HG02642 (cell line): Measurements from ENCODE around the gene ASTN2.

Experiments used
- ATAC-seq: cut with Tn5 transposase; IDR thresholded peaks from one replicate; pipeline ENCODE4 v1.9.1; 2021; ENCODE audit warnings: mild to moderate bottlenecking; ENCODE audit not compliant: unreplicated experiment, poor library complexity

Gene ASTN2

DNA sequence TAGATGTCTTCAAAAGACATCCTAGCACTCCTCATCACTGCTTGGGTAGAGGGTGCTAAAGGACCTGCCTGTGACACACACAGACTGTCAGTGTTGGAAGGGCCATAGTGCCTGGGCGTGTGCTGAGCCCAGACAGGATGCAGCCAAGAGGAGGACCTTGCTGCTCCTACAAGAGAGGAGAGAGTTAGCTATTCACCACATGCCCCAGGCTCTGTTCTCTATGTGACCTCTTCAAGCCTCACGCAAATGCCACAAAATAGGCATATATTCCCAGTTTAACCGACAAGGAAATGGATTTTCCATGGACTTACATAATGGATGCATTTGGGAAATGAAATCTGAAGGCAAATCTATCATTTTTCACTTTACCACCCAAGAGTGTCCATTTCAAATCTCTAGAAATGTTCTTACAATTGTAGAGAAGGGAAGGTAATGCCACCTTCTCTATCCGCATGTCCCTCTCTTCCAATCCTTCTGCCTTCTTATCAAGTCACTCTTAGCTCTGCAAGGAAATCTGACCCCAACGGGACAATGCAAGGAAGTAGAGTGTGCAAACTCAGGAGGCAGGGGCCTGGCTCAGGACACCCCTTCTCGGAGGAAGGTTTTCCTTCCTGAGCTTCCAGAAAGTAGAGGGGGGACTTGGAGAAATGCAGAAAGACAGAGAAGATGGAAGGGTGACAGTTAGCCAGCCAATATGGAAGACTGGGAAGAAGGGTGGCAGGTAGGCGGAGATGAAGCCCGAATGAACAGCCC is 678.3 kb downstream of the ASTN2 start:
- no peak for ATAC-seq

DNA sequence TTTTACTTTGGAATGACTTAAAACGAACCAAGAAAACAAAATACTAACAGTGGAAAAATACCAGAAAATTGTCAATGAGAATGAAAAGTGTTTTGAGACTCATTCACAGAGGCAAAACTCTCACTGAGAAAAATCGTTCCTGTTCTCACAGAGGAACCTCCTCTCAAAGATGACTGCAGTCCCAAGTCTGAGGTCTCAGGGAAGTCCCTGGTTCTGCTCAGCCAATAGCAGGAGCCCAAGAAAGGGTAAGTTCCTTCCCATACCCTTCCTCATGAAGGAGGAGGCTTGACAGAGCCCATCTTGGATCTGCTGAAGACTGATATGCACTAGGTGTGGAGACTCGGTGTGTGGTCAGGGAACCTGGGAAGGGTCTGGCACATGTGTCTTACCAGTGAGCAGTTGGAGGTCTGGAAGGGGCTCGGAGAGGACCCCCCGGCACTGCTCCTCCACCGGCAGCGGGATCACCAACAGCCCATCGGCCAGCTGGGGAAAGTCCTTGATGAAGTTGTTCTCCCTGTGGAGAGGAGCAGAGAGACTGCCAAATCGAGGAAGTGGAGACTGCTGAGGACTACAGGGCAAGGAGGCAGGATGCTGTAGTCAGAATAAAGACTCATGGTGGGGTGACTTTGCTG is 681.7 kb downstream of the ASTN2 start:
- no peak for ATAC-seq

DNA sequence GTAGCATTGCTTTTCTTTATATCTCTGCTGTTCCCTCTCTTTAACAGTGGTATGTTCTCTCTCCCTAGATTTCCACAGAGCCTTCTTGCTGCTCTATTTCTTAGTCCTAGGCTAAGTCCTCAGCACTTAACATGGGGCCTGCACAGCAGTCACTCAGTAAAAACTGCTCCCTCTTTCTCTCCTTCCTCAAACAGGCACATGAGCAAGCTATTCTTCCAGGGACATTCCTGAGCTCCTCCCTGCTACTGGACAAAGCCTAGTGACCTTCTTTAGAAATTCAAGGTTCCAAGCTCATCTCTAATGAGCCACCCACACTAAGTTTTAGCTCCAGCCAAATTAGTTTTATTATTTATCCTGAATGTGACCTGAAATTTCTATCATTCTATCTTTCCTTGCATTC is 688.3 kb downstream of the ASTN2 start:
- ATAC-seq: no peak

DNA sequence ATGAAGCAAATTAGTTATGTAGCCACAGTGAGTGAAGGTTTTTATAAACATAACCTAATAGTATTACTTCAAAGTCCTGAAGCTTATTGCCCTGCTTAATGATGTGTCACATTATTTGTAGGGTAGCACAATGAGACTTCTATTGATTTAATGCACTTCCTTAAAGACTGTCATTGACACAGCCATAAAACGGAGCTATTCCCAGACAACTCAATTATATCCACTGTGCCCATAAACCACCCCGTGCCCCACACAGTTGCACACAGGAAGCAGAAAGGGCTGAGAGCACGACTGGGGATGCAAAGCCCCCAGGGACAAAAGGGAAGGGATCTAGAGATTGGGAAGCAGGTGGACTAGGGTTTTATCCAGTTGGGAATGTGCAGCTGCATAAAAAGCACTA is 690.7 kb downstream of the ASTN2 start:
- no peak for ATAC-seq

DNA sequence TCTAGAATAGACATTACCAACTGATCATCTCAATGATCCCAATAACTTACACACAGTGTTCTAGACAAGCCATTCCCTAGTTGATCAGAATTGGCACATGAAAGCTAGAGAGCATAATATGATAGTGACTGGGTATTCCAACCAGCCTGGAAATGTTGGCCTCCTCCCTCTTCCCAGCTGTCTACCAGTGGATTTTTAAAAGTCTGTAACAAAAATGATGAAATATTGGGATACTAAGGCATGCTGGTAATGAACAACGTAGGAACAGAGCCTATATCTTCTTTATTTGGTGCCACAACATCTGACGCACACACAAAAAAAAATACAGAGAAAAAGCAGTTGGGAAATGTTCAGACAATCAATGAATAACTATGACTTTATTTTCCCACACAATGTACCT is 692.9 kb downstream of the ASTN2 start:
- ATAC-seq: no peak

DNA sequence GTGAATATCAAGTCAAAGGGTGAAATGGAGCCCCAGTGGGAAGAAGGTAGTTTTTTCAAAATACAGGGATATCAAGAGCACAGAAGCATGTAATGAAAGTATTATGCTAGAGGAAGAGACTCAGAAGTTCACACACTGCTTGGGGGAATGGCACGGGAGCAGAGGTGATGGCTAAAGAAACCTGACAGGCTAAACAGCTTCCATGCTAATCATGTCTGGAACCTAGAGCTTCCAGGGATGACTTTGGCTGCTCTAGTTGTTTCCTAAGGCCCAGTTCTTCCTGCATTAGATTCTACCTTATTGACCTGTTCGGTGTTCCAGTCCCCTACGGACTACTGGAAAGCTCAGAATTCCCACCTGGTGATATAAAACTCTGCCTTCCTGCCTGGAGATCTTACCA is 693.4 kb downstream of the ASTN2 start:
- ATAC-seq: no peak

DNA sequence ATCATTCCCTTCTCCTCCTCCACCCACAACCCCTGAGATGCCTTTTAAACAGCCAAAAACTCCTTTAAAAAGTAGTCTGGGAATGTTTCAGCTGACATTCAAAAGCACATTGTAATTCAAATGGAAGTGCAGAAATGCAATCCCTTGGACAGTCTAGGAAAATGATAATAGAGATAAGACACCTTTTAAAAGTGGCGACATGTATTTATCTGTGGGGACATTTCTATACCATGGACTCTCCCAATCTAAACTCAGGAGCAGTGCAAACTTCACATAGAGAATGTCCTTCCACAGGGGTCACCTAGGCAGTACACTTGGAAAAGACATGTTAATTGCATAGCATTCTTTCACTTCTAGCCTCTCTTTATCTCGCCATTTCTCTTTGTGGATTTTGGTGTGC is 694.7 kb downstream of the ASTN2 start:
- ATAC-seq: no peak

DNA sequence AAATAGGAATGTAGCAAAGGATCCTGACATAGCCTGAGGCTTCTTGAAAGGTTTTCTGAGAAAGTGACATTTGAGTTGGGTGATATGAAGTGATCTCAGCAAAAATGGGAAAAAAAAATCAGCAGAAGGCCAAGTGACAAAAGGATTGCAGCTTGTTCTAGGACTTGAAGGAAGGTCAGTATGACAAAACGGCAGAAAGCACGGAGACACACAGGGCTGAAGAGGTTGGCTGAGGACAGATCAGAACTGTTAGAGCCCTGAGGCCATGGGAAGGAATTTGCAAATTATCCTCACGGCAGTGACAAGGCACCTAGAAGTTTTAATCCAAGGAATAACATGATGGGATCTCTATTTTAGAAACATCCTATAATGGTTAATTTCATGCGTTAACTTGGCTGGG is 696.7 kb downstream of the ASTN2 start:
- ATAC-seq: no peak

DNA sequence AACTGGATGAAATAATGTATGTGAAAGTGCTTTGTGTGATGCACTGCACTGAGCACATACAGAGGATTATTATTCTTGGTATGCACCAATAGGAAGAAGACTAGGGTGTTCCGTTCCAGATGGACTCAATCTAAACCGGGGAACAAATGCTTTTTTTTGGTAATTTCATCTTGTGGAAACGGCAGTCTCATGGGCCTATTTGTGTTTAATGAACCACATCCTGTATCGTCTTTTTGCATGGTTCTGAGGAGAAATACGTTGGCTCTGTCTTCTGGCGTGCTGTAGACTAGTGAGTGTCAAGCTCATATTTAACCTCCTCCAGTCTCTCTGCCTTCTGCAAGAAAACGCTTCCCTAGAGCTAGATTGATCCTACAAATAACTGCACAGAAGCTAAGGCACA is 697.7 kb downstream of the ASTN2 start:
- ATAC-seq: no peak

DNA sequence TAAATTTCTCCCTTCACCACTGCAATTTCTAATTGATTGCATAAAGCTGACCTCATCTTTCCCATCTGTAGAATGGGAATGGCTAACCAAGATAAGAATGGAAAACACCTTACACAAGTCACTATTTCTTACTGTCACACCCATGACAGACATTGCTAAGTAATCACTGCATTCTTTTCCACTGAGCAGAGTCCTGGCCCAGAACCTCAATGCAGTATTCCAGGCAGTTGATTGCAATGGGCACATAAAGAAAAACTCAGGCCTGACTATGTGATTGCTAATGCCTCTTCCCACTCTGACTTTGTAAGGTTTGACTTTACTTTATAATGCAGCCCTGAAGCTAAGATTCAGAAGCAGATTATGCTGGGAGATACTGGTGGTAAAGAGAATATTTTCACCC is 698.4 kb downstream of the ASTN2 start:
- no peak for ATAC-seq

DNA sequence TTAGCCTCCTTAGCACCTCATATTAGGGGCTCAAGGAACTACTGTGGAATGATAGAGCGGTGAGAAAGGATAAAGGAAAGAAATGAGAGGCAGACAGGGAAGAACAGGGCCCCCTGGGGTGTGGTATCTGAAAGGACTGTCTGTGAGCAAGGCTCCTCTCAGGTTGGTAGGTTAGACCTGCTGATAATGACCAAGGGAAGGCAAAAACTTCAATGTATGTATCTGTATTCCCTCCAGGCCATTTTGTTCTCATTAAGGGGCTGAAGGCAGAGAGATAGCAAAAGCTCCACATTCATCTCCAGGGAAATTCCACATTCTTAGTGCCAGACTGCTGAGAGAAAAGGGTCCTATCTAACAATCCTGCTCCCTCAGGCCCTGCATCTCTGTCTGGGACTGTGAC is 699.1 kb downstream of the ASTN2 start:
- ATAC-seq: no peak

DNA sequence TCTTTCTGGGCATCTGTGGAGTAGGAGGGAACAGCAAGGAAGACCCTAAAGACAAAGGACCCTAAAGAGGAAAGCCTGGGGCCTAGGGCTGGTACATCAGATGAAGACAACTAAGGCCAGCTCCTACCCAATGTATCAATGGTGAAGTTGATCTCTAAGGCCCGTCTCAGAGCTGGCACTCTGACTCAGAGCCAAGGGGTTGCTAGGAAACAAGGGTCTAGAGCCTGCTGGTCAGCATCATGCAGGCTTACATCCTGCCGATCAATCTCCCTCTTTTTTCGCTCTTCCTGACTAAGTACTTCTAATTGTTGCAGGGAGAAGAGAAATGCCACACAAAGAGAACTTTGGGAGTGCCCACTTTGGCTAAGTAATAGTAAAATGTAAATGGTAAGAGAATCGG is 701.6 kb downstream of the ASTN2 start:
- no peak for ATAC-seq

DNA sequence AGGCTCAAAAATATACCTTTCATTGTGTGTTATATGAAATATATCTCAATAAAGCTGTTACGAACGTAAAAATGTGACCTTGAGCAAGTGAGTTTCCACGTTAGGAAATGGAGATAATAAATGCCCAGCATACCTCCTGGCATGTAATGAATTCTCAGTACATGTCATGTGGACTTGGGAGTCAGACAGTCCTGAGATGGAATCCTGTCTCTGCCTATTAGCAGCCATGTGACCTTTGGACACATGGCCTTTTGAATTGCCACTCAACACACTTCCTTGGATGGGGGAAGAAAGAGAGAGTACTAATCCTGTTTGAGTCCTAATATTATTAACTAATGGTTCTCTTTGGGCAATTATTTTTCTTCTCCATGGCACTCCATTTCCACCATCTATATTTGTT is 702.1 kb downstream of the ASTN2 start:
- no peak for ATAC-seq

DNA sequence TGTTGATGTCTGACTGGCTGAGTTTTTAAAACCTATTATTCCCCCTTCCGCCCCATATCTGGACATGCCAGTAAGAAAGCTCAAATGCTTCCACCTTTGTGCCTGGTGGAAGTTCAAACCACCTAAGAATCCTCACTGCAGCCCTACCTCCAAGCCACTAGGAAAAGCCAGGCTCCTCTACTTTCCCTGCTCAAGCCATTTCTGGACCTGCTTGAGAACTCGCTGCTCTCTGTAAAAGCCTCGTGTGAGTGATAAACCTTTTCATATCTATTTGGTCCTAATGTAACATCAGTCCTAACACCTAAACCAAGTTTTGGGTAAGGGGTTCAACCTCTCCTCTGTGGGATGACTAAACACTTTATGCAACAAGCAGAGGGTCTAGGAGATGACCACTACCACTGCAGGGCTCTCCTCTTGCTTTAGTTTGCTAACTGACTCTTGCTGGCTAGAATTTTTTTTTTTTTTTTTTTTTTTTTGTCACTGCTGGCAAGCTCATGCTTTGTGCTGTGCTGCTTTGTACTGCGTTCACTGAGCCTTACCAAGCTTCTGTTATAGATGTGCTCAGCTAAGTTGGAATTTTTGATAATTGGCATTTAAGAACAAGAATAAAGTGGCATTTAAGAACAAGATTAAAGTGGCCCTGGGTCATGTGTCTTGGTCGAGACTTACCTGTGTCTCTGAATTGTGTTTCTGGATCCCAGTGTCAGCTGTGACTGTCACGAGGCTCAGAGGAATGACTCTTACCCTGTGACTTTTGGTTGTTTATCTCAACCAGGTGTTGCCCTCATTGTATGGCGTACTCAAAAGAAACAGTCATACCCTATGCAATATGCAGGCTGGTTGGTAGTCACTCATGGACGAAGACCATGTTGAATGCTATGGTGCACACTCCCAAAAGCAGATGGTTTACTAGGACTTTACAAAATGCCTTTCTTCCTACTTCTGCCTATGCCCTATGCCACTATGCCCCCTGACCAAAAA is 708.3 kb downstream of the ASTN2 start:
- ATAC-seq: no peak

DNA sequence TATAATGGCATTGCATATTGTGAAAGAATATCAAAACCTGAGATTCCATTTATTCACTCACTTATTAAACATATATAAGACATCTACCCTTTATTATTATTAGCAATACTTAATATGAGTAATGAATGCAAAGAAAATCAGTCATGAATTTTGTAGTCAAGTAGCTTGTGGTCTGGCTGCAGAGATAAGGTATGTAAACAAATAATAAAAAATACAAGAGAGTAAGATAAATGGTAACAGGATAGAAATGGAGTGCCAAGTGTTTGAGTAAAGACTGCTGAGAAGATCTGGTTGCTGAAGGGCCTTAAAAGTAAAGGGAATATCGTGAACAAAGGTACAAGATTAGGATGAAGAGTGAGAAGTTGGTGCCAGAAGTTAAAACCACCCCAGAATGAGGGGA is 709.3 kb downstream of the ASTN2 start:
- no peak for ATAC-seq

DNA sequence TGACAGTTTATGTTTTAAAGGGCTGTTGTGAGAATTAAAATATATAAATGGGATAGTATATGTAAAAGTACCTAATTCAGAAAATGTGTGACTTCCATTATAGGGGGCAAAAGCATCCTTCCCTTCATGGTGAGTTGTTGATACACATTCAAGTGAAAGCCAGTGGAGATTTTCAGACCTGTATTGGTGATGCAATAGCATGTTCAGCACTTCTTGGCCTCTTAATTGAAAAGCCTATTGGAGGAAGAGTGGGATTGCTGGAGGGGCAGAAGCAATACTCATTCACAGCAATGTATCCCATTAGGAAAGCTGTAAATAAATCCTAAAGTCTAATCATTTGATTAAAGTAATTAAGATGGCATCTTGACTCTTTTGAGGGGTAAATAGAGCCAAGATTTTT is 710.4 kb downstream of the ASTN2 start:
- no peak for ATAC-seq

DNA sequence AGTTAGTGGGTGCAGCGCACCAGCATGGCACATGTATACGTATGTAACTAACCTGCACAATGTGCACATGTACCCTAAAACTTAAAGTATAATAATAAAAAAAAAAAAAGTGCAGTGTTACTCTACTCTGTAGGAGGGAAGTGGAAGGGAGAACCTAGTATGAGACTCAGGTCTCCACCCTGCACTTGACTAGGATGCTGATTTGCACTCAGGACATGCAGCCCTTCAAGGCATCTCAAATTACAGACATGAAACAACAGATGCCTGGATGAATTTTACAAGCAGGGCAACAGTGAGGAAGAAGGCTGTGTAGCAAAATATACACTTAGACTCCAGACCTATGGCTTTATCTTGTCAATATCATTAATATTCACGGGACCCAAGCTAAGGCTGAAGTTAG is 711.2 kb downstream of the ASTN2 start:
- ATAC-seq: no peak

DNA sequence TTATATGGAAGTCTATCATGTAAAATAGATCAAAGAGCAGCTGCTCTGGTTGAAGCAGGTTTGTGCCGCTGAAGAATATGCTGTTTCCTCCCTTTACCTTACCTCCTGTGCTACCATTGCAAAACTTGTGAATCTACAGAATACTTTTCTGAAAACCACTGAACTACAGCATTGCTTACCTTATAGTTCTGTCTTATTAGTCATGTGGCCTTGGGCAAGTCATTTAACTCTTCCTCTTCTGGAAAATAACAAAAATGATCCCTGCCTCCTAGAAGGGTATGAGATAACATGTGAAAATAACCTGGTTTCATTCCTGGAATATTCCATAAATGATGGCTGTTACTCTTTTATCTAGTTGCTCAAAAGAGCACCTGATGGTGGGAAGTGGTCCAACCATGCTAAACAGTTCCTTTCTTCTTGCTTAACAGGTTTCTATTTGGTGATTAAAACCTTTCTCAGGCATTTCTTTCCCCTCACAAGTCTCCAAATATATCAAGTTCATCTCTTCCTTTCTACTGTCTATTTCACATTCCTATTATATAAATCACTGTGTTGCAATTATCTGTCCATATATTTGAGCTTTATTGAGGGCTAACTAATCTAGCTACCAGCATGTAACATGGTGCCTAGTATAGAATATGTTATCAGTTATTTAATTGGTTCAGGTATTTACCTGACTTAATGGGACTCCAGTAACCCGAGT is 712.8 kb downstream of the ASTN2 start:
- no peak for ATAC-seq

DNA sequence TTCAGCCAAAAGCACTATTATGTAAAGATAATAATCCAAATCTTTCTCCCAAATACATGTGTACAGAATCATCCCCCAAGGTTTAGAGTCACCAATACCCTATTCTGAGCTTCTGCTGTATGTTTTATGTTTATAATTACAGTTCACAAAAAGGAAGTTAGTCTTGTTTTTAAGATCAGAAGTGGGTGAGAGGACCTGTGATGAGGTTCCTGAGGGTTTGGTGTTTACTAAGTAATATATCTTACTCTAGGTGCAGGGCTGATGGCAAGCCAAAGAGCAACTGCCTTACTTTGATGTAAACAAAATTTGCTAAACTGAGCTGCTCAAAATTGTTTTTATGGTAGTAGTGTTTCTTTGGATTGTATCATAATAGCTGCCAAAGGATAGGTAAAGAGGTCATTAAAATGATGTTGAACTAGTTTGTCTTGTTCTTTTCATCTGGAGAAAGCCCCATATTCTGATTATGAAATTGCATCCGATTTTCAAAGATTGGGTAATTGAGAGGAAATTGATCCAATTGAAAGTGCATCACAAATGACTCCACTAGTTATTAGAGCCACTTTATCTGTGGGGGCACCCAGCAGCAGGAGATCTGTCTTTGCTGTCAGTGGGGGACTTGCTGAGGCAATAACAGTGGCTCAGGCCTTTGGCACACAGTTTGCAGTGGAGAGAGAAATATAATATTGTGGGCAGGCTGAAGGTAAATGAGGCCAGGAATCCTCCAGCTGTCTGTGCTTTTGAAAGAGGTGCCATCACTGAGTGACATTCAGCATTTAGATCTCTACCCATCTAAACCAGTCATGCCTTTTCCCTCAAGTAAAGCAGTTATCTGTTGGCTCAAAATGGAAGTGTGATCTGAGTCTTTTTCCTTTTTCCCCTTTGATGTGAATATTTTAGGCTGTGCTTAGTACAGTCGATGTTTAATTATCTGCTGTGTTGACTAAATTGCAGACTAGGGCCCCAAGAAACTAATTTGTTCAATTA is 713.7 kb downstream of the ASTN2 start:
- ATAC-seq: no peak
